Kidney (tissue), 14 donors: ENCODE data around the gene JAK1. TPM values are rescaled to one million over a fixed set of nuclear protein-coding genes. Genes with fewer than 3 reads are reported as not detected.

Experiments used
- DNase-seq, 5 donors: peaks; one replicate each; pipeline ENCODE4 v3.0.0-alpha.2; 2013 to 2020
- FAIRE-seq: peaks from 2 replicates; lab custom pipeline; 2012; peaks lifted over from hg19 to GRCh38; lab: Jason Lieb, UNC
- H3K27ac ChIP-seq, 2 donors: one replicate each; pipeline ENCODE4 v1.7.0; 2013; ENCODE audit warnings: low read depth in 2 of 2, low read length in 2 of 2, inconsistent platforms in 1 of 2
- H3K27me3 ChIP-seq: one replicate; pipeline ENCODE4 v1.7.1; 2013; ENCODE audit warnings: low read length, inconsistent platforms; ENCODE audit not compliant: control insufficient read depth, insufficient read depth
- H3K36me3 ChIP-seq, 3 donors: one replicate each; pipeline versions ENCODE4 v1.7.0 to v1.7.1; 2013; ENCODE audit warnings: low read length in 3 of 3, control low read depth in 1 of 3, inconsistent platforms in 1 of 3; ENCODE audit not compliant: insufficient read depth in 3 of 3, control insufficient read depth in 2 of 3
- H3K4me1 ChIP-seq, 3 donors: one replicate each; pipeline versions ENCODE4 v1.7.0 to v1.7.1; 2013; ENCODE audit warnings: low read length in 3 of 3, inconsistent platforms in 1 of 3, low read depth in 1 of 3; ENCODE audit not compliant: control insufficient read depth in 2 of 3, insufficient read depth in 2 of 3
- H3K4me3 ChIP-seq, 3 donors: one replicate each; pipeline versions ENCODE4 v1.7.0 to v1.8.1; 2013; ENCODE audit warnings: low read length in 3 of 3, control low read depth in 1 of 3, inconsistent platforms in 1 of 3
- H3K9ac ChIP-seq, 3 donors: one replicate each; pipeline versions ENCODE4 v1.7.0 to v1.7.1; 2013; ENCODE audit warnings: low read length in 3 of 3, control low read depth in 1 of 3, inconsistent platforms in 1 of 3
- H3K9me3 ChIP-seq, 3 donors: one replicate each; pipeline versions ENCODE4 v1.7.0 to v1.7.1; 2013; ENCODE audit warnings: low read length in 3 of 3, control low read depth in 1 of 3, inconsistent platforms in 1 of 3; ENCODE audit not compliant: control insufficient read depth in 2 of 3, insufficient read depth in 1 of 3
- intact Hi-C: fragments of 100-400 bp; cut with DNase I; formaldehyde crosslinking; loops from one replicate; pipeline ENCODE4 v1.11.1; 2022
- polyA plus RNA-seq: library from polyadenylated mRNA; stranded (reverse); fragments of 350-450 nt; fragmentation: Illumina TruSeq; extraction: RNeasy Lipid Tissue Mini Kit (QIAGEN cat#74804); gene quantifications from one replicate; pipeline ENCODE4 v1.2.3, GENCODE V29; 2014; ENCODE audit warnings: low read depth, low replicate concordance; ENCODE audit not compliant: insufficient read depth
- total RNA-seq: library from RNA; stranded (reverse); fragmentation: NEBNext Ultra II Directional; extraction: Animal tissue kit (Norgen Biotek cat#: 25700); gene quantifications from one replicate; pipeline ENCODE4 v1.2.1, GENCODE V29; 2021
- TF ChIP-seq, protein P1 (sequence below): IDR thresholded peaks from 3 replicates; pipeline ENCODE4 v1.5.1; 2012; ENCODE audit warnings: mild to moderate bottlenecking, moderate library complexity, borderline replicate concordance; ENCODE audit not compliant: insufficient read depth; ENCODE audit errors: extremely low read depth
- donor health status: control.
- donor health status: control.
- donor health status: control.
- donor health status: control.
- donor health status: control.
- donor health status: DM: yes; HTN: yes; CAD: no.
- donor health status: Normal renal cell carcinoma (clear cell type).

JAK1 gene
- total and polyA plus RNA-seq, 2 donors from 2014 or later, result 33.6 to 173 TPM

DNA sequence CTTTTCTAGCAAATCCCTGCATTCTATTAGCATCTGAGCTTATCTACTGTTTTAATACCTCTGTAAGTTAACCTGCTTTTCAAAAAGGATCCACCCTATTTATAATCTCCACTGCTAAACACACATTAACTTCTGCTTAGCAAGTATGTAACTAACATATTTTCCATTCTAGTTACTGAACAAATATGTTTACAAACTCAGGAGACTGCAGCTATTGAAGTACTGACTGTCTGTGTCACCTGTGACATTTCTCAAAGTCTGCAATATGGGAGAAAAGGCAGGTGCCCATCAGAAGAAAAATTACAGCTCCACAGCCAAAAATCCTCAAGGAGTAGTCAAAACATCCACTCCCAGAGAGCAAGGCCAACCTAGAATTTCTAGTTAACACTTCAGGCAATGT is 88.3 kb downstream of the JAK1 start:
- Histone ChIP-seq H3K36me3 (peaks cover 2 to 45% (median 12%) of the 10 kb centered on the region in 3 donors), H3K27ac (no peak overlapping the region), H3K4me1 (no peaks in the 10 kb centered on the region), H3K9ac (no peak overlapping the region), H3K27me3 (no peaks in the 10 kb centered on the region), H3K4me3 (no peak overlapping the region), H3K9me3 (no peaks in the 10 kb centered on the region)
- FAIRE-seq, result no peak
- TF ChIP-seq, protein P1, sequence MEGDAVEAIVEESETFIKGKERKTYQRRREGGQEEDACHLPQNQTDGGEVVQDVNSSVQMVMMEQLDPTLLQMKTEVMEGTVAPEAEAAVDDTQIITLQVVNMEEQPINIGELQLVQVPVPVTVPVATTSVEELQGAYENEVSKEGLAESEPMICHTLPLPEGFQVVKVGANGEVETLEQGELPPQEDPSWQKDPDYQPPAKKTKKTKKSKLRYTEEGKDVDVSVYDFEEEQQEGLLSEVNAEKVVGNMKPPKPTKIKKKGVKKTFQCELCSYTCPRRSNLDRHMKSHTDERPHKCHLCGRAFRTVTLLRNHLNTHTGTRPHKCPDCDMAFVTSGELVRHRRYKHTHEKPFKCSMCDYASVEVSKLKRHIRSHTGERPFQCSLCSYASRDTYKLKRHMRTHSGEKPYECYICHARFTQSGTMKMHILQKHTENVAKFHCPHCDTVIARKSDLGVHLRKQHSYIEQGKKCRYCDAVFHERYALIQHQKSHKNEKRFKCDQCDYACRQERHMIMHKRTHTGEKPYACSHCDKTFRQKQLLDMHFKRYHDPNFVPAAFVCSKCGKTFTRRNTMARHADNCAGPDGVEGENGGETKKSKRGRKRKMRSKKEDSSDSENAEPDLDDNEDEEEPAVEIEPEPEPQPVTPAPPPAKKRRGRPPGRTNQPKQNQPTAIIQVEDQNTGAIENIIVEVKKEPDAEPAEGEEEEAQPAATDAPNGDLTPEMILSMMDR, result no peak
- no peak for DNase-seq
- intact Hi-C loops, result no loop called here

DNA sequence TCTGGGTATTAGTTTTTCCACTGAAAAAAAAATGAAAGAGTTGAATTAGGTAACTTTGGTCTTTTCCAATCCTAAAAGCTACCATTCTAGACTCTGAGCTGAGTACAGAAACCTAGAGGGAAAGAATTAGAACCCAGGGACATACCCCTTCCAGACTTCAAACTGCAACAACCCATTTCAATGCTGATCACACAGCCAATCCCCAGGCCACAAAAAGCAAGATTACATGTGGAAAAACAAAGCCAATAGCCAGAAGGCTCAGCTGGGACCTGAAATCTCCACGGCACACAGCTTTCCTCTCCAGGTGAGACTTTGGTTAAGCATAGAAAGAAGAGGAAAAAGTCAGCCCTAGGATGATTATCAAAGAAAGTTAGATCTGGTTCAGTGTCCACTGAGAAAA is 88.8 kb downstream of the JAK1 start:
- Histone ChIP-seq H3K36me3 (peaks cover 2 to 44% (median 12%) of the 10 kb centered on the region in 3 donors), H3K9ac (no peak overlapping the region), H3K9me3 (no peaks in the 10 kb centered on the region), H3K4me1 (no peaks in the 10 kb centered on the region), H3K4me3 (no peak overlapping the region), H3K27ac (no peak overlapping the region), H3K27me3 (no peaks in the 10 kb centered on the region)
- DNase-seq (no peak), FAIRE-seq (no peak)
- TF ChIP-seq, protein P1, result no peak
- intact Hi-C loops, result no loop called here

DNA sequence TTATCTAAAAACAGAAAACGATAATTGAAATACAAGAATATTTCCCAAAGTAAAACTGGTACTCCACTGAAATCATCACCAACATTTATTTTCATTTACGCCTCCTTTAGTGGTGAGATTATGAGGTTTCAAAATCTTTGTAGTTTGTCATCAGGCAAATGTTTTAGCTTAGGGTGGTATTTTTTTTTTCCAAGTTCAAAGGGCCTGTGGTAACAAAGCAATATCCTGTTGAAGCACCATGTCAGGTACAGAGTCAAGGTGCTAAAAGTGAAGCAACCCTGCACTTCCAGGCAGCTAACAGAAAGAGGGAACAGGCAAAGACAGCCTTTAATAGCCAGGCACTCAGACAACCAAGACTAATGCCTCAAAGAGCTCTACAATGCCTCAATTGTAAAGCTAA is 89.2 kb downstream of the JAK1 start:
- Histone ChIP-seq H3K4me1 (no peaks in the 10 kb centered on the region), H3K4me3 (no peak overlapping the region), H3K36me3 (peaks cover 2 to 39% (median 15%) of the 10 kb centered on the region in 3 donors), H3K27me3 (no peaks in the 10 kb centered on the region), H3K9me3 (no peaks in the 10 kb centered on the region), H3K9ac (no peak overlapping the region), H3K27ac (no peak overlapping the region)
- no peak for FAIRE-seq
- TF ChIP-seq, protein P1, result no peak
- DNase-seq, result no peak
- intact Hi-C loops, result no loop called here

DNA sequence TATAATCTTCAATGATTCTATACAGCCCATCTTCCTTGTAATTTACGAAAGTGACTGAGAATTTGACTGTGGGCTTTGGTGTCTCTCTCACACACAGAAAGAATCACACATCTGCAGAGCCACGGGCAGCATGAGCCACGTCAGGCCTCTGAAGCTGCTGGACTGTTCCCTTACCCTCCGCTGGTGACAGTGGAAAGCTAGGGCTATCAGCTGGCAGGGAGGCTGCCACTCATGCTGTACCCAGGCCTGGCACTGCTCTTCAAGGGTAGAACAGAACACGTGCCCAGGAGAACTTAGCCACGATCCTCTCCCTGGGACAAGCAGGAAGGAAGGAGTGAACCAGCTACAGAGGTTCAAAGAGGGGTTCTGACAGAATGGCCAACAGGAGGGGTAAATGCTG is 90.7 kb downstream of the JAK1 start:
- FAIRE-seq (no peak), DNase-seq (no peak)
- H3K9ac ChIP-seq, result no peak overlapping the region
- intact Hi-C loops, result no loop called here
- no peaks in the 10 kb centered on the region for H3K4me1 ChIP-seq
- H3K36me3 ChIP-seq, result peaks cover 4 to 50% (median 22%) of the 10 kb centered on the region in 3 donors
- H3K9me3 ChIP-seq, result no peaks in the 10 kb centered on the region
- H3K27me3 ChIP-seq, result no peaks in the 10 kb centered on the region
- H3K4me3 ChIP-seq, result no peak overlapping the region
- no peak overlapping the region for H3K27ac ChIP-seq
- TF ChIP-seq, protein P1, result no peak
